Measurements from ENCODE around the gene PTPN6. TPM values are rescaled to one million over a fixed set of nuclear protein-coding genes. Genes with fewer than 3 reads are reported as not detected.

PTPN6 gene
- polyA plus RNA-seq, 1 donor from 2014 or later: not detected

GRCh38 chr12:6921996-6922946, 28.9 kb upstream of the PTPN6 start:
- no peak overlapping the region for H3K27ac ChIP-seq (ENCODE audit: low read length)
- no peak for TF ChIP-seq TAF1 (IDR thresholded peaks at IDR 0.05; ENCODE audit: low read depth)
- no peak for TF ChIP-seq MXI1 (conservative IDR thresholded peaks at IDR 0.05; ENCODE audit: poor library complexity, severe bottlenecking)

DNA sequence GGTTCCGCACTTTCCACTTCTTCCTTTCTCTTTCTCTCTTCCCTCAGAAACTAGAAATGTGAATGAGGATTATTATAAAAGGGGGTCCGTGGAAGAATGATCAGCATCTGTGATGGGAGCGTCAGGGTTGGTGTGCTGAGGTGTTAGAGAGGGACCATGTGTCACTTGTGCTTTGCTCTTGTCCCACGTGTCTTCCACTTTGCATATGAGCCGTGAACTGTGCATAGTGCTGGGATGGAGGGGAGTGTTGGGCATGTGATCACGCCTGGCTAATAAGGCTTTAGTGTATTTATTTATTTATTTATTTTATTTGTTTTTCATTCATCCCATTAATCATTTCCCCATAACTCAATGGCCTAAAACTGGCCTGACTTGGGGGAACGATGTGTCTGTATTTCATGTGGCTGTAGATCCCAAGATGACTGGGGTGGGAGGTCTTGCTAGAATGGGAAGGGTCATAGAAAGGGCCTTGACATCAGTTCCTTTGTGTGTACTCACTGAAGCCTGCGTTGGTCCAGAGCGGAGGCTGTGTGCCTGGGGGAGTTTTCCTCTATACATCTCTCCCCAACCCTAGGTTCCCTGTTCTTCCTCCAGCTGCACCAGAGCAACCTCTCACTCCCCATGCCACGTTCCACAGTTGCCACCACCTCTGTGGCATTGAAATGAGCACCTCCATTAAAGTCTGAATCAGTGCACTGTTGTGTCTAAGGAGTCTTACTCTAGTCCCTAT, 28.0 kb upstream of the PTPN6 start:
- H3K27me3 ChIP-seq (ENCODE audit: insufficient read depth, low read depth, low read length): no peaks in the 10 kb centered on the region
- H3K36me3 ChIP-seq (ENCODE audit: insufficient read depth, low read length): no peaks in the 10 kb centered on the region
- H3K4me3 ChIP-seq (ENCODE audit: low read length): no peak overlapping the region
- H2AFZ ChIP-seq (ENCODE audit: low read depth, low read length): no peak overlapping the region
- H4K20me1 ChIP-seq (ENCODE audit: insufficient read depth): no peaks in the 10 kb centered on the region
- peaks cover 8% of the 10 kb centered on the region for H3F3A ChIP-seq (ENCODE audit: insufficient read depth, low read length, poor library complexity, severe bottlenecking)
- no peak overlapping the region for H3K27ac ChIP-seq (ENCODE audit: low read length)
- TF ChIP-seq RAD21 (conservative IDR thresholded peaks at IDR 0.05): no peak
- TF ChIP-seq, protein P1, sequence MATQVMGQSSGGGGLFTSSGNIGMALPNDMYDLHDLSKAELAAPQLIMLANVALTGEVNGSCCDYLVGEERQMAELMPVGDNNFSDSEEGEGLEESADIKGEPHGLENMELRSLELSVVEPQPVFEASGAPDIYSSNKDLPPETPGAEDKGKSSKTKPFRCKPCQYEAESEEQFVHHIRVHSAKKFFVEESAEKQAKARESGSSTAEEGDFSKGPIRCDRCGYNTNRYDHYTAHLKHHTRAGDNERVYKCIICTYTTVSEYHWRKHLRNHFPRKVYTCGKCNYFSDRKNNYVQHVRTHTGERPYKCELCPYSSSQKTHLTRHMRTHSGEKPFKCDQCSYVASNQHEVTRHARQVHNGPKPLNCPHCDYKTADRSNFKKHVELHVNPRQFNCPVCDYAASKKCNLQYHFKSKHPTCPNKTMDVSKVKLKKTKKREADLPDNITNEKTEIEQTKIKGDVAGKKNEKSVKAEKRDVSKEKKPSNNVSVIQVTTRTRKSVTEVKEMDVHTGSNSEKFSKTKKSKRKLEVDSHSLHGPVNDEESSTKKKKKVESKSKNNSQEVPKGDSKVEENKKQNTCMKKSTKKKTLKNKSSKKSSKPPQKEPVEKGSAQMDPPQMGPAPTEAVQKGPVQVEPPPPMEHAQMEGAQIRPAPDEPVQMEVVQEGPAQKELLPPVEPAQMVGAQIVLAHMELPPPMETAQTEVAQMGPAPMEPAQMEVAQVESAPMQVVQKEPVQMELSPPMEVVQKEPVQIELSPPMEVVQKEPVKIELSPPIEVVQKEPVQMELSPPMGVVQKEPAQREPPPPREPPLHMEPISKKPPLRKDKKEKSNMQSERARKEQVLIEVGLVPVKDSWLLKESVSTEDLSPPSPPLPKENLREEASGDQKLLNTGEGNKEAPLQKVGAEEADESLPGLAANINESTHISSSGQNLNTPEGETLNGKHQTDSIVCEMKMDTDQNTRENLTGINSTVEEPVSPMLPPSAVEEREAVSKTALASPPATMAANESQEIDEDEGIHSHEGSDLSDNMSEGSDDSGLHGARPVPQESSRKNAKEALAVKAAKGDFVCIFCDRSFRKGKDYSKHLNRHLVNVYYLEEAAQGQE (IDR thresholded peaks at IDR 0.05; ENCODE audit: borderline replicate concordance): no peak
- TF ChIP-seq EP300 (conservative IDR thresholded peaks at IDR 0.05; ENCODE audit: poor library complexity, severe bottlenecking): no peak
- no peak for TF ChIP-seq TAF1 (IDR thresholded peaks at IDR 0.05; ENCODE audit: low read depth)
- no peak for TF ChIP-seq EZH2 (IDR thresholded peaks at IDR 0.05; ENCODE audit: borderline replicate concordance, insufficient read depth, low read length, poor library complexity, severe bottlenecking)
- TF ChIP-seq, protein P2, sequence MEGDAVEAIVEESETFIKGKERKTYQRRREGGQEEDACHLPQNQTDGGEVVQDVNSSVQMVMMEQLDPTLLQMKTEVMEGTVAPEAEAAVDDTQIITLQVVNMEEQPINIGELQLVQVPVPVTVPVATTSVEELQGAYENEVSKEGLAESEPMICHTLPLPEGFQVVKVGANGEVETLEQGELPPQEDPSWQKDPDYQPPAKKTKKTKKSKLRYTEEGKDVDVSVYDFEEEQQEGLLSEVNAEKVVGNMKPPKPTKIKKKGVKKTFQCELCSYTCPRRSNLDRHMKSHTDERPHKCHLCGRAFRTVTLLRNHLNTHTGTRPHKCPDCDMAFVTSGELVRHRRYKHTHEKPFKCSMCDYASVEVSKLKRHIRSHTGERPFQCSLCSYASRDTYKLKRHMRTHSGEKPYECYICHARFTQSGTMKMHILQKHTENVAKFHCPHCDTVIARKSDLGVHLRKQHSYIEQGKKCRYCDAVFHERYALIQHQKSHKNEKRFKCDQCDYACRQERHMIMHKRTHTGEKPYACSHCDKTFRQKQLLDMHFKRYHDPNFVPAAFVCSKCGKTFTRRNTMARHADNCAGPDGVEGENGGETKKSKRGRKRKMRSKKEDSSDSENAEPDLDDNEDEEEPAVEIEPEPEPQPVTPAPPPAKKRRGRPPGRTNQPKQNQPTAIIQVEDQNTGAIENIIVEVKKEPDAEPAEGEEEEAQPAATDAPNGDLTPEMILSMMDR (IDR thresholded peaks at IDR 0.05; ENCODE audit: poor library complexity, severe bottlenecking): no peak
- no peak for TF ChIP-seq MXI1 (conservative IDR thresholded peaks at IDR 0.05; ENCODE audit: poor library complexity, severe bottlenecking)
- H3K9ac ChIP-seq (ENCODE audit: low read length): no peak overlapping the region
- no peak overlapping the region for H3K4me2 ChIP-seq (ENCODE audit: low read length)
- H3K9me2 ChIP-seq (ENCODE audit: insufficient read depth, low read length): no peaks in the 10 kb centered on the region
- H3K9me3 ChIP-seq (ENCODE audit: low read length): no peaks in the 10 kb centered on the region
- no peaks in the 10 kb centered on the region for H3K79me2 ChIP-seq (replicated peaks; ENCODE audit: insufficient read depth, low read length)

More at GRCh38 chr12:6921996-6922946, 28.9 kb upstream of the PTPN6 start:
- Histone ChIP-seq H3K27me3 (ENCODE audit: insufficient read depth, low read depth, low read length) (no peaks in the 10 kb centered on the region), H3F3A (ENCODE audit: insufficient read depth, low read length, poor library complexity, severe bottlenecking) (peaks cover 8% of the 10 kb centered on the region), H3K4me2 (ENCODE audit: low read length) (no peak overlapping the region), H4K20me1 (ENCODE audit: insufficient read depth) (no peaks in the 10 kb centered on the region), H3K79me2 (replicated peaks; ENCODE audit: insufficient read depth, low read length) (no peaks in the 10 kb centered on the region), H3K9me2 (ENCODE audit: insufficient read depth, low read length) (no peaks in the 10 kb centered on the region), H3K4me3 (ENCODE audit: low read length) (no peak overlapping the region), H3K9ac (ENCODE audit: low read length) (no peak overlapping the region), H2AFZ (ENCODE audit: low read depth, low read length) (no peak overlapping the region), H3K9me3 (ENCODE audit: low read length) (no peaks in the 10 kb centered on the region), H3K36me3 (ENCODE audit: insufficient read depth, low read length) (no peaks in the 10 kb centered on the region)
